Spleen (tissue), 11 donors: ENCODE data around the gene CIAO2B. TPM values are rescaled to one million over a fixed set of nuclear protein-coding genes. Genes with fewer than 3 reads are reported as not detected.
"Not testable (repeated sequence)": the region's sequence is repeated elsewhere in the genome, so short reads cannot be mapped to it uniquely, and the experiment has no call there.

Experiments
- DNase-seq: peaks from one replicate; pipeline ENCODE4 v3.0.0-alpha.2; 2020
- H3K27ac ChIP-seq, 8 donors: fragments of 200-600 bp; sonication (generic) in 7 of 8; 1 replicate in 4 of 8; 2 replicates in 4 of 8; pipeline versions ENCODE4 v1.5.0 to v1.8.0; 2016 to 2021; ENCODE audit warnings: inconsistent platforms in 4 of 8, mild to moderate bottlenecking in 4 of 8, moderate library complexity in 1 of 8
- H3K27me3 ChIP-seq, 7 donors: fragments of 200-600 bp; sonication (generic) in 6 of 7; replicated peaks in 1 of 7; 1 replicate in 4 of 7; 2 replicates in 3 of 7; pipeline versions ENCODE4 v1.5.0 to v1.8.0; 2016 to 2021; ENCODE audit warnings: inconsistent platforms in 3 of 7, mild to moderate bottlenecking in 1 of 7
- H3K36me3 ChIP-seq, 6 donors: fragments of 200-600 bp; sonication (generic) in 5 of 6; 1 replicate in 4 of 6; 2 replicates in 2 of 6; pipeline versions ENCODE4 v1.5.0 to v1.8.0; 2016 to 2021; ENCODE audit warnings: inconsistent platforms in 2 of 6
- H3K4me1 ChIP-seq, 6 donors: fragments of 200-600 bp; sonication (generic) in 5 of 6; 1 replicate in 3 of 6; 2 replicates in 3 of 6; pipeline versions ENCODE4 v1.5.0 to v1.8.0; 2016 to 2021; ENCODE audit warnings: inconsistent platforms in 3 of 6
- H3K4me3 ChIP-seq, 8 donors: fragments of 200-600 bp; sonication (generic) in 7 of 8; 1 replicate in 4 of 8; 2 replicates in 4 of 8; pipeline versions ENCODE4 v1.5.0 to v1.8.0; 2016 to 2021; ENCODE audit warnings: inconsistent platforms in 4 of 8, mild to moderate bottlenecking in 4 of 8, moderate library complexity in 2 of 8
- H3K9me3 ChIP-seq, 8 donors: fragments of 200-600 bp; sonication (generic) in 7 of 8; 1 replicate in 4 of 8; 2 replicates in 4 of 8; pipeline versions ENCODE4 v1.5.0 to v1.8.0; 2016 to 2021; ENCODE audit warnings: inconsistent platforms in 4 of 8
- CTCF ChIP-seq, 11 experiments: fragments of 200-600 bp in 7 of 11; fragments of 450-650 bp in 4 of 11; sonication (generic) in 4 of 11; IDR thresholded peaks in 8 of 11; conservative IDR thresholded peaks in 3 of 11; 1 replicate in 7 of 11; 2 replicates in 4 of 11; pipeline versions ENCODE4 v1.4.0 to v1.8.0; 2016 to 2021; ENCODE audit warnings: antibody characterized with exemption in 11 of 11, inconsistent platforms in 4 of 11, mild to moderate bottlenecking in 1 of 11
- POLR2A ChIP-seq, 3 donors: fragments of 450-650 bp; IDR thresholded peaks; one replicate each; pipeline ENCODE4 v1.5.1; 2017; ENCODE audit warnings: antibody characterized with exemption in 3 of 3, mild to moderate bottlenecking in 1 of 3
- POLR2AphosphoS5 ChIP-seq, 3 donors: sonication (generic); formaldehyde crosslinking; IDR thresholded peaks; one replicate each; pipeline ENCODE4 v1.5.1; 2017; ENCODE audit warnings: antibody characterized with exemption in 3 of 3
- WGBS, 5 donors: extraction: QIAGEN DNeasy Blood & Tissue Kit in 3 of 5; methylation state at CpG; one replicate each; pipeline versions ENCODE4 v1.1.5 to v1.1.7; 2013 to 2018; 5-methylcytosine and 5-hydroxymethylcytosine counted together
- intact Hi-C: fragments of 100-400 bp; cut with DNase I; formaldehyde crosslinking; loops from one replicate; pipeline ENCODE4 v1.15.0; 2023; ENCODE audit warnings: low total_unique reads
- polyA plus RNA-seq, 3 donors: library from polyadenylated mRNA; stranded (reverse); fragments of 200-250 nt; gene quantifications; one replicate each; pipeline ENCODE4 v1.2.1, GENCODE V29; 2013
- total RNA-seq, 7 donors: library from RNA; depleted of rRNA in 3 of 7; stranded (reverse); fragments of >200 nt in 3 of 7; fragmentation: NEBNext Ultra II Directional in 4 of 7; extraction: Animal tissue kit (Norgen Biotek cat#: 25700) in 4 of 7; gene quantifications; one replicate each; pipeline versions ENCODE4 v1.1.0 to v1.2.1, GENCODE V29; 2016 to 2021
- donor health status: healthy with polysubstance abuse.
- donor health status: DM: no; HTN: no; CAD: no; lungs with moderate emphysema.
- donor health status: DM: no; HTN: no; CAD: no.
- donor health status: Bipolar disorder and iron deficiency.
- donor health status: healthy.
- donor health status: DM: no; HTN: no; CAD: no.
- donor health status: DM: yes; HTN: yes; CAD: no.

The CIAO2B gene
- total and polyA plus RNA-seq, 10 donors, result 46.8 to 168 (median 58.1) TPM

- Histone ChIP-seq H3K9me3 (no peaks in the 10 kb centered on the region), H3K4me1 (peaks cover 31 to 67% (median 51%) of the 10 kb centered on the region in 6 donors), H3K36me3 (peaks cover 0 to 64% (median 31%) of the 10 kb centered on the region in 6 donors), H3K27me3 (no peaks in the 10 kb centered on the region), H3K4me3 (peak within 1 kb of the TSS; percentile 60 to 98 (median 95)), H3K27ac (peak within 1 kb of the TSS; percentile 78 to 98 (median 94))
- TF ChIP-seq POLR2AphosphoS5 (IDR thresholded peaks at IDR 0.05) (peak in 1 of 3 donors; percentile 38), POLR2A (IDR thresholded peaks at IDR 0.05) (no peak), CTCF (IDR thresholded peaks at IDR 0.05 in 8 of 11, conservative IDR thresholded peaks at IDR 0.05 in 3 of 11) (no peak)
- intact Hi-C loops, result no loop called here
- WGBS, 5 donors, result 49 to 78% (median 60%) methylated on average over 31 to 44 of the region's 44 CpGs
- DNase-seq, result peak; percentile 83
Observed at GRCh38 chr16:66935314-66936011, 1.3 kb upstream of the CIAO2B start, which contains the start of gene CES2. TSS of gene CES2 (plus strand) at chr16:66935516. CDS start at chr16:66935636, 120 bp downstream.

- intact Hi-C loops, result not testable (repeated sequence)
- peak overlapping the region; percentile 78 to 98 (median 94) for H3K27ac ChIP-seq
Observed at GRCh38 chr16:66934839-66935313, 674 bp upstream of the CIAO2B start.

GRCh38 chr16:66933776-66934137 is 445 bp downstream of the CIAO2B start:
- peak overlapping the region; percentile 60 to 98 (median 95) for H3K4me3 ChIP-seq
- DNase-seq, result no peak
- TF ChIP-seq POLR2AphosphoS5 (IDR thresholded peaks at IDR 0.05), result no peak
- TF ChIP-seq POLR2A (IDR thresholded peaks at IDR 0.05), result no peak
- TF ChIP-seq CTCF (IDR thresholded peaks at IDR 0.05 in 8 of 11, conservative IDR thresholded peaks at IDR 0.05 in 3 of 11), result no peak
- H3K36me3 ChIP-seq, result peaks cover 0 to 53% (median 16%) of the 10 kb centered on the region in 6 donors
- 2 to 5% (median 3%) methylated on average over 10 to 12 of the region's 12 CpGs for WGBS, 5 donors
- peak overlapping the region; percentile 78 to 98 (median 94) for H3K27ac ChIP-seq
- no peaks in the 10 kb centered on the region for H3K27me3 ChIP-seq
- intact Hi-C loops, result no loop called here
- H3K4me1 ChIP-seq, result peaks cover 31 to 66% (median 49%) of the 10 kb centered on the region in 6 donors
- H3K9me3 ChIP-seq, result no peaks in the 10 kb centered on the region

More at GRCh38 chr16:66934839-66935313, 674 bp upstream of the CIAO2B start:
- WGBS, 5 donors, result 3 to 7% (median 6%) methylated on average over 20 to 24 of the region's 24 CpGs
- Histone ChIP-seq H3K4me1 (peaks cover 31 to 67% (median 51%) of the 10 kb centered on the region in 6 donors), H3K36me3 (peaks cover 0 to 64% (median 26%) of the 10 kb centered on the region in 6 donors), H3K4me3 (peak overlapping the region; percentile 60 to 98 (median 95))
- not testable (repeated sequence) for DNase-seq, H3K27me3 ChIP-seq, H3K9me3 ChIP-seq

- H3K4me1 ChIP-seq, result peaks cover 31 to 55% (median 40%) of the 10 kb centered on the region in 6 donors
- TF ChIP-seq POLR2AphosphoS5 (IDR thresholded peaks at IDR 0.05), result no peak
- no peak for TF ChIP-seq POLR2A (IDR thresholded peaks at IDR 0.05)
- no peak for TF ChIP-seq CTCF (IDR thresholded peaks at IDR 0.05 in 8 of 11, conservative IDR thresholded peaks at IDR 0.05 in 3 of 11)
- H3K36me3 ChIP-seq, result peaks cover 0 to 36% (median 11%) of the 10 kb centered on the region in 6 donors
- no peak for DNase-seq
- WGBS, 5 donors, result 90 to 98% (median 93%) methylated on average over 4 of the region's 4 CpGs
- peak overlapping the region in 1 of 8 donors; percentile 98 for H3K27ac ChIP-seq
- no peak overlapping the region for H3K4me3 ChIP-seq
- no peaks in the 10 kb centered on the region for H3K9me3 ChIP-seq
- H3K27me3 ChIP-seq, result no peaks in the 10 kb centered on the region
- intact Hi-C loops, result no loop called here
Observed at GRCh38 chr16:66932076-66932475, 2.1 kb downstream of the CIAO2B start.
